D721Med (cell line): ENCODE measurements around the gene TAS2R43.
A peak's percentile ranks its signal among the peaks of the same experiment; 100 is the strongest.
"Not testable (repeated sequence)": the region's sequence is repeated elsewhere in the genome, so short reads cannot be mapped to it uniquely, and the experiment has no call there.

Source experiments
- DNase-seq: peaks from one replicate; pipeline ENCODE4 v3.0.0; 2011; ENCODE audit warnings: low spot score; ENCODE audit not compliant: insufficient read length
- FAIRE-seq: peaks from 2 replicates; lab custom pipeline; 2011; peaks lifted over from hg19 to GRCh38; lab: Jason Lieb, UNC
- TF ChIP-seq, protein P1 (sequence below): IDR thresholded peaks from 2 replicates; pipeline ENCODE4 v1.5.1; 2012; ENCODE audit warnings: mild to moderate bottlenecking, control low read depth; ENCODE audit not compliant: insufficient read depth; ENCODE audit errors: missing control alignments

TAS2R43 gene

DNA sequence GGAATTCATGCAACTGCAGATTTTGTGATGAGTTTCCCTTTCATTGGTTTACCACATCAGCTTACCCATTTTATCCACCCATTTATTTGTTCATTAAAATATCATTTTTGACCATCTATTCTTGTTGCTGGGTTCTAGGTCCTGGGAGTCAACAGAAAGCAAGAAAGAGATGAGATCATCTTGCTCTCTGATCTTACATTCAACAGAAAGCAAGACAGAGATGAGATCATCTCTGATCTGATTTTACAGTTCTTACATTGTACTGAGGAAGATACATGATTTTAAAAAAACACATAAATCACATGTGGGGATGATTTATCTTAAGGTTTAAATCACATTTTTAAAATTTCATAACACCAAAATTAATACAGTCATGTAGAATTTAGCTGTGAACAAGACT is 32.3 kb downstream of the TAS2R43 start:
- TF ChIP-seq, protein P1, sequence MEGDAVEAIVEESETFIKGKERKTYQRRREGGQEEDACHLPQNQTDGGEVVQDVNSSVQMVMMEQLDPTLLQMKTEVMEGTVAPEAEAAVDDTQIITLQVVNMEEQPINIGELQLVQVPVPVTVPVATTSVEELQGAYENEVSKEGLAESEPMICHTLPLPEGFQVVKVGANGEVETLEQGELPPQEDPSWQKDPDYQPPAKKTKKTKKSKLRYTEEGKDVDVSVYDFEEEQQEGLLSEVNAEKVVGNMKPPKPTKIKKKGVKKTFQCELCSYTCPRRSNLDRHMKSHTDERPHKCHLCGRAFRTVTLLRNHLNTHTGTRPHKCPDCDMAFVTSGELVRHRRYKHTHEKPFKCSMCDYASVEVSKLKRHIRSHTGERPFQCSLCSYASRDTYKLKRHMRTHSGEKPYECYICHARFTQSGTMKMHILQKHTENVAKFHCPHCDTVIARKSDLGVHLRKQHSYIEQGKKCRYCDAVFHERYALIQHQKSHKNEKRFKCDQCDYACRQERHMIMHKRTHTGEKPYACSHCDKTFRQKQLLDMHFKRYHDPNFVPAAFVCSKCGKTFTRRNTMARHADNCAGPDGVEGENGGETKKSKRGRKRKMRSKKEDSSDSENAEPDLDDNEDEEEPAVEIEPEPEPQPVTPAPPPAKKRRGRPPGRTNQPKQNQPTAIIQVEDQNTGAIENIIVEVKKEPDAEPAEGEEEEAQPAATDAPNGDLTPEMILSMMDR = no peak
- DNase-seq (no peak), FAIRE-seq (peak; percentile 68)

DNA sequence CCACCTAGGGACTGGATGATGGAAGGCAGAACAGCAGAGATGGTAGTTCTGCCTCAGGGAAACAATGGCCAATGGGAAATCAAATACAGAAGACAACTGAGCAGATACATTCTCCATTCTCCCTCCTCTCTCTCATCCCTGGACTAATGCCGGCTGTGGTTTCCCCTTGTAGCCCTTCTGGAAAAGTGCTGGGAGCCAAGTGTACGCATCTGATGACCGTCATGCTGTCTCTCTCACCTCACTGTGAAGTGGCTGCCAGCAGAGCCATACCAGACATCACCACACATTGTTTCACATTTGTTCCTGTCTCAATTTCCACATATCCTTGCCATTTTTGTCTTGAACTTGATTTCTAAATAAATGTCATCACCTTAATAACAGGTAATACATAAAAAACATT is 33.1 kb downstream of the TAS2R43 start:
- TF ChIP-seq, protein P1 = no peak
- FAIRE-seq = no peak
- no peak for DNase-seq

- TF ChIP-seq, protein P1 = no peak
- no peak for DNase-seq
- peak; percentile 69 for FAIRE-seq
Measured at GRCh38 chr12:11055306-11055705, 36.8 kb downstream of the TAS2R43 start.

DNA sequence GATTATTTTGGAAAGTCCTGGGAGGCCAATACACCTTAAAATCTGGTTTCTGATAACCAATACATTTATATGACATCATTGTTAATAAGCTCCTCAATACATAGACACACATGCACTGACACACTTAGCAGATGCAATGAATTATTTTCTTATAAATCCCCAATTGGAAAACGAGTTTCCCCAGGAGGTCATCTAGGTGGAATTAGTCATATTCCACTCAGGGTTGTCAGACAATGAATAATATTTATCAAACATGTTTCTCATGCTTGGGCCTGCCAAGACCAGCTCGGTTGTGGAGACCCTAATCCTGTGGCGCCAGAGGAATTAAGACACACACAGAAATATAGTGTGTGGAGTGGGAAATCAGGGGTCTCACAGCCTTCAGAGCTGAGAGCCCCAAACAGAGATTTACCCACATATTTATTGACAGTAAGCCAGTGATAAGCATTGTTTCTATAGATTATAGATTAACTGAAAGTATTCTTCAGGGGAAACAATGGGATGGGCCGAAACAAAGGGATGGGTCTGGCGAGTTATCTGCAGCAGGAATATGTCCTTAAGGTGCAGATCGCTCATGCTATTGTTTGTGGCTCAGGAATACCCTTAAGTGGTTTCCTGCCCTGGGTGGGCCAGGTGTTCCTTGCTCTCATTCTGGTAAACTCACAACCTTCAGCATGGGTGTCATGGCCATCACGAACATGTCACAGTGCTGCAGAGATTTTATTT is 42.1 kb downstream of the TAS2R43 start:
- FAIRE-seq, DNase-seq: not testable (repeated sequence)

GRCh38 chr12:11041366-11041765 is 50.7 kb downstream of the TAS2R43 start:
- FAIRE-seq = peak; percentile 41
- DNase-seq = not testable (repeated sequence)
